GM12872 (cell line): ENCODE results near the gene IPP.

Experiments
- TF ChIP-seq, protein P1 (sequence below): IDR thresholded peaks from 3 replicates; pipeline ENCODE4 v1.5.1; 2011; ENCODE audit warnings: low read depth, mild to moderate bottlenecking, low read length, moderate library complexity; ENCODE audit not compliant: insufficient read depth

IPP gene

DNA sequence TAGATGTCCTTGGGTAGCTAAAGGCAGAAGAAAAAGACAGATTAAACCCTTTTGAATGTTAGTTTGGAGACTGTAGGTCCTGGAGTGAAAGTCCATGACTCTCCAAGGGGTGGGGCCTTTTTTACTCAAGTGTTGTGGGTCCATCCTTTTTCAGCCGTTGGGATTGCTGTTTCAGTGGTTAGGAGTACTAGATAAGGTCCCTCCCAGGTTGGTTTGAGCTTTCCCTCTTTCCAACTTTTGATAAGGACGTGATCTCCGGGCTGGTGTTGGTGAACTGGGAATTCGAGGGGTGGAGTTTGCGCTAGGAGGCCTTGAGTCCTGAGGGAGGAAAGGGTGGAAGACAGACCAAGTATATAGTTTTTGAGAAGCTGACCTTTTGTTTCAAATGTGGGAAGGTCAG is 5.2 kb upstream of the IPP start:
- TF ChIP-seq, protein P1, sequence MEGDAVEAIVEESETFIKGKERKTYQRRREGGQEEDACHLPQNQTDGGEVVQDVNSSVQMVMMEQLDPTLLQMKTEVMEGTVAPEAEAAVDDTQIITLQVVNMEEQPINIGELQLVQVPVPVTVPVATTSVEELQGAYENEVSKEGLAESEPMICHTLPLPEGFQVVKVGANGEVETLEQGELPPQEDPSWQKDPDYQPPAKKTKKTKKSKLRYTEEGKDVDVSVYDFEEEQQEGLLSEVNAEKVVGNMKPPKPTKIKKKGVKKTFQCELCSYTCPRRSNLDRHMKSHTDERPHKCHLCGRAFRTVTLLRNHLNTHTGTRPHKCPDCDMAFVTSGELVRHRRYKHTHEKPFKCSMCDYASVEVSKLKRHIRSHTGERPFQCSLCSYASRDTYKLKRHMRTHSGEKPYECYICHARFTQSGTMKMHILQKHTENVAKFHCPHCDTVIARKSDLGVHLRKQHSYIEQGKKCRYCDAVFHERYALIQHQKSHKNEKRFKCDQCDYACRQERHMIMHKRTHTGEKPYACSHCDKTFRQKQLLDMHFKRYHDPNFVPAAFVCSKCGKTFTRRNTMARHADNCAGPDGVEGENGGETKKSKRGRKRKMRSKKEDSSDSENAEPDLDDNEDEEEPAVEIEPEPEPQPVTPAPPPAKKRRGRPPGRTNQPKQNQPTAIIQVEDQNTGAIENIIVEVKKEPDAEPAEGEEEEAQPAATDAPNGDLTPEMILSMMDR = no peak

DNA sequence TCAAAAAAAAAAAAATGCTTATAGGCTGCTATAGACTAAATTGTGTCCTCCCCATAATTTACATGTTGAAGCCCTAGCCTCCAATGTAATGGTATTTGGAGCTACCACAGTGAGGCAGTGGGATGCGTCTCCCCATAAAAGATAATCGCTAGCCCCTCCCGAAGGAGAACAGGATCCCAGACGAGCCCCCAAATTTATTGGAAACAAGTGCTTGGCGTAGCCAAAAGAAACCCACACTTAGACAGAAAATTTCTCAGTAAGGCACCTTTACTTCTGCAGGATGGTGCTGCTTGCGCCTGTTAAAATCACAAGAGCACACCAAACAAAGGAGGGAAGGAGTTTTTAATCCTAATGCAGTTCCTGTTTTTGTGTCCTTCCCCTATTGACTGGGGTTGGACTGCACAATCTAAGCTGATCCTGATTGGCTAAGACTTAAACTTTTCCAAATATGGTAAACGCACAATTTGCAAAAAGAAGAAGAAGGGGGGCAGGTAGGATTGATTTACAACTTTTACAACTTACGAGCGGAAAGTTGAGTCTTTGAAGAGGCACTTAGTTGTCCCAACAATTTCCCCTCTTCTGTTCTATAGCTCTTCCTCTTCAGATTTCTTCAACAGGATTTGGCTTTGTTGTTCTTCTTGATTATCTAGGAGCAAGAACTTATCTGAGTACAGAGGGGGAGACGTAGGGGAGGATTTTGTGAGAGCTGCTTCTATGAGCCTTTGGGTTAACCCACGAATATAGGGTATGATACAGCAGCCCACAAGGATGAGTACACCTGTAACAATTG is 3.0 kb upstream of the IPP start:
- TF ChIP-seq, protein P1 = no peak

DNA sequence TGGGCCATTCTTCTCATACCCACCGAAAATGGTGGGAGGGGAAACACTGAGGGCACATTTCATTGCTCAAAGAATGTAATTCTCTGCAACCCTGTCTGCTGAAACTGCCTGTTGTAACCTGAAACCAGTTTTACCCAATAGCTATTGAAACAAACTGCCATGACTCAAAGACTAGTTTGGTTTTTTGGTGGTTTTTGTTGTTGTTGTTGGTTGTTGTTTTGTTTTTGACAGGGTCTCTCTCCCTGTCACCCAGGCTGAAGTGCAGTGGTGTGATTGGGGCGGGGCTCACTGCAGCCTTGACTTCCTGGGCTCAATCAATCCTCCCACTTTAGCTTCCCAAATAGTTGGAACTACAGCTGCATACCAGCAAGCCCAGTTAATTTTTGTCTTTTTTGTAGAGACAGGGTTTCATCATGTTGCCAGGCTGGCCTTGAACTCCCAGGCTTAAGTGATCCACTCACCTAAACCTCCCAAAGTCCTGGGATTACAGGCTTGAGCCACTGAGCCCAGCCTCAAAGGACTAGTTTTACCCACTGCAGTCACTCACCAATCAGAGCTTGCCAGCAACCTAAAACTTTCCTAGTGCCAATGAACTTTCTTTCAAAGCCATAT is 2.1 kb upstream of the IPP start:
- TF ChIP-seq, protein P1 = no peak

DNA sequence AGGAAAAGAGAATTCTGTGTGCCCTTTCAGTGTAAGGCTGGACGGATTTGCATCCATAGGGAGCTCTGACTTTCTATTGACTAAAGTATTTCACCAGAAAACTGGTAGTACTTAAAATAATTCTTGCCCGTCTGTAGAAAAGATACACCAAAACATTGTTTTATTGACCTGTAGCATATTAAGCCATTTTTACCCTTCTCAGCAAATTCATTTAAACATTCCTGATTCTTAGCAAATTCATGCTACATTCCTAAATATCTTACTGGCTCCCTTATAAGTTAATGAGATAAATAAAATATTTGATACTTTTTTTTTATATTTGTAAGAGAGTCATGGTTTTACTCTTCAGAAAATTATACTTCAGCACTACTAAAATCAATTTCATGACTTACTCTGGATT is 1.6 kb upstream of the IPP start:
- TF ChIP-seq, protein P1 = no peak

DNA sequence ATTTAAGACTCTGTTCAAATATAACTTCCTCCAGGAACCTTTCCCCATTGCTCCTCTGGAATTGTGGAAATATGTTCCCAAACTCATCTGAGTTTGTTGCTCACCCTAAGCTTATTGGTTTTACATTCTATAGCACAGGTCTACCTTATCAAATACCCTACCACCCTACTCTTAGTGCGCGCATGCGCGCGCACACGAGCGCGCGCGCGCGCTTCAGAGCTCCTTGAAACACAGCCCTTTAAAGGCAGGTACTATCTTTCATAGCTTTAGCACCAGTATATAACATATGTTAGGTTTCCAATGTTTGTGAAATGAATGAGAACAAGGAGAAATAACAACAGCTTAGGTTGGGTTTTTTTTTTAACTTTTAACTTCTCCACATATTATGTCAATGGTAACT is 3.5 kb downstream of the IPP start:
- TF ChIP-seq, protein P1 = no peak

DNA sequence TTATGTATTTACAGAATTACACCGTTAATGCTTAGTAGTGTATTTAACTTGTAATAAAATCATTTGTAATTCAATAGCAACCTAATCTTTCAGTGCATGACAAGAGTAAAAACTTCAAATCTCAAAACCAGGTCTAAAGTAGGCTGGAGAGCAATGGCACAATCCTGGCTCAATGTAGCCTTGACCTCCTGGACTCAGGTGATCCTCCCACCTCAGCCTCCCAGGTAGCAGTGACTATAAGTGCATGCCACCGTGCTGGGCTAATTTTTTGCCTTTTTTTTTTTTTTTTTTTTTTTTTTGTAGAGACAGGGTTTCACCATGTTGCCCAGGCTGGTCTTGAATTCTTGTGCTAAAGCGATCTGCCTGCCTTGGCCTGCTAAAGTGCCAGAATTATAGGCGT is 11.3 kb downstream of the IPP start:
- TF ChIP-seq, protein P1 = no peak

DNA sequence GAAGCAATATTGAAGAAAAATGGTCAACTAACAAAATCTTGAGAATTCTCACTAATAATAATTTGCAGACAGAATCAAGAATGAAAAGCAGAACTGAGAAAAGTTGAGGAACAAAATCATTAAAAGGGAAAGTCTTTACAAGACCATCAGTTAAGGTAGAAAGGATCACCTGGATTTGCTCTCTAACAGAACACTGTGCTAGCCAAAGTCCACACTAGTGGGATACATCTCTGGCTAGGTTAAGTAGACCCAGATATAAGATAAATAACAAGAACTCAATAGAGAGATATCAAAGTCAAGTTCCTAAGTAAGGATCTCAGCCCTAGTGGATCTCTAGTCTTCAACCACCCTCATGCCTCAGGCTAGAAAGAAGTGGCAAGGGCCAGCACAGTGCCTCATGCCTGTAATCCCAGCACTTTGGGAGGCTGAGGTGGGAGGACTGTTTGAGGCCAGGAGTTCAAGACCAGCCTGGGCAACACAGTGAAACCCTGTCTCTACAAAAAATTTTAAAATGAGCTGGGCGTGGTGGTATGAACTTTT is 19.6 kb downstream of the IPP start:
- TF ChIP-seq, protein P1 = no peak
